IMR-90 (cell line): ENCODE results near the gene CROCC.

Experiments used
- CTCF ChIP-seq: conservative IDR thresholded peaks from 2 replicates; pipeline ENCODE4 v1.5.1; 2012; ENCODE audit warnings: mild to moderate bottlenecking, low read depth, low read length, improper control_type of control experiment
- MXI1 ChIP-seq: IDR thresholded peaks from 2 replicates; pipeline ENCODE4 v1.6.1; 2012; ENCODE audit warnings: low read depth, mild to moderate bottlenecking, low read length, moderate library complexity, borderline replicate concordance
- NFE2L2 ChIP-seq: fragments of 150-350 bp; IDR thresholded peaks from 2 replicates; pipeline ENCODE4 v1.6.1; 2016; ENCODE audit warnings: low read depth, mild to moderate bottlenecking, low read length
- POLR2A ChIP-seq: IDR thresholded peaks from 2 replicates; pipeline ENCODE4 v1.6.1; 2012; ENCODE audit warnings: mild to moderate bottlenecking, low read depth, low read length

DNA sequence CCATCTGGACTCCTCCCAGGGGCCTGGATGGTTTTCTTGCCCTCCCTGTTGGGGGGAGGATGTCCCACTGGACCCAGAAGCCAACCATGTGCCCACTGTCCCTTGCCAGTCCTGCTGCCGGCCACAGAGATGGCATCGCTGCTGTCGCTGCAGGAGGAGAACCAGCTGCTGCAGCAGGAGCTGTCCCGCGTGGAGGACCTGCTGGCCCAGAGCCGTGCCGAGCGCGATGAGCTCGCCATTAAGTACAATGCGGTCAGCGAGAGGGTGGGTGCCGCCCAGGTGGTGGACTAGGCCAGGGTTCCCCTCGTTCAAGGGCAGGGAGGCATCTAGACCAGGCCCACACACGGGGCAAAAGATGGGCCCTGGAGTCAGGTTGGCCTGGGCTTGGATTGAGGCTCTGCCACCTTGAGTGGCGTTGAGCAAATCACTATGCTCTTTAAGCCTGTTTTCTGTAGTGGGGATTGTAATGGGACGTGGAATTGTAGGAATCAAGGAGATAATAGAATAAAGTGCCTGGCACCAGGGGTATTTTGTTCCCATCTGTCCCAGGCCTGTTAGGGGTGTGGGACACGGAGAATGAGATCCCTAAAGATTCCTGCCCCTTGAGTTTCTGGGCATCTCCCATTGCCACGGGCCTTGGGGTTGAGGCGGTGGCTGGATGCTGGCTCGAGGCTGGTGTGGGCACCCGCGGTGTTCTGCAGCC, 2.6 kb downstream of the CROCC start:
- TF ChIP-seq CTCF (no peak), POLR2A (no peak), NFE2L2 (no peak), MXI1 (no peak)
